Activated CD4-positive, alpha-beta memory T cell treated with anti-CD3 and anti-CD28 coated beads for 36 hours (primary cell): Measurements from ENCODE around the gene PLK5. TPM values are rescaled to one million over a fixed set of nuclear protein-coding genes. Genes with fewer than 3 reads are reported as not detected.

Experiments used
- CTCF ChIA-PET: fragments of 350-600 bp; sonication (Branson Sonifier 250); formaldehyde crosslinking; loops from one replicate; lab custom pipeline; 2021; ENCODE audit warnings: antibody characterized with exemption, inconsistent platforms; lab: Charles Lee
- POLR2A ChIA-PET: fragments of 350-600 bp; sonication (Branson Sonifier 250); formaldehyde crosslinking; loops from one replicate; lab custom pipeline; 2021; ENCODE audit warnings: antibody characterized with exemption; lab: Charles Lee
- DNase-seq: peaks from one replicate; pipeline ENCODE4 v3.0.0-alpha.2; 2020
- H3K27ac Mint-ChIP-seq: one replicate; pipeline ENCODE4 v1.8.0; 2021; ENCODE audit warnings: mixed read lengths
- H3K27me3 Mint-ChIP-seq: one replicate; pipeline ENCODE4 v1.8.0; 2021; ENCODE audit warnings: mixed read lengths
- H3K36me3 Mint-ChIP-seq: one replicate; pipeline ENCODE4 v1.8.0; 2021; ENCODE audit warnings: mixed read lengths
- H3K4me1 Mint-ChIP-seq: one replicate; pipeline ENCODE4 v1.8.0; 2021; ENCODE audit warnings: low read depth, mixed read lengths
- H3K4me3 Mint-ChIP-seq: one replicate; pipeline ENCODE4 v1.8.0; 2021; ENCODE audit warnings: mild to moderate bottlenecking, mixed read lengths
- H3K9me3 Mint-ChIP-seq: one replicate; pipeline ENCODE4 v1.8.0; 2021; ENCODE audit warnings: mixed read lengths
- intact Hi-C: fragments of 100-400 bp; cut with micrococcal nuclease; formaldehyde crosslinking; loops from one replicate; pipeline ENCODE4 v1.15.1; 2023
- total RNA-seq, 2 experiments: library from RNA; stranded (reverse); gene quantifications; one replicate each; pipeline ENCODE4 v1.2.3, GENCODE V29; 2021

Gene PLK5
- total RNA-seq, 2 experiments from 2014 or later, result not detected

DNA sequence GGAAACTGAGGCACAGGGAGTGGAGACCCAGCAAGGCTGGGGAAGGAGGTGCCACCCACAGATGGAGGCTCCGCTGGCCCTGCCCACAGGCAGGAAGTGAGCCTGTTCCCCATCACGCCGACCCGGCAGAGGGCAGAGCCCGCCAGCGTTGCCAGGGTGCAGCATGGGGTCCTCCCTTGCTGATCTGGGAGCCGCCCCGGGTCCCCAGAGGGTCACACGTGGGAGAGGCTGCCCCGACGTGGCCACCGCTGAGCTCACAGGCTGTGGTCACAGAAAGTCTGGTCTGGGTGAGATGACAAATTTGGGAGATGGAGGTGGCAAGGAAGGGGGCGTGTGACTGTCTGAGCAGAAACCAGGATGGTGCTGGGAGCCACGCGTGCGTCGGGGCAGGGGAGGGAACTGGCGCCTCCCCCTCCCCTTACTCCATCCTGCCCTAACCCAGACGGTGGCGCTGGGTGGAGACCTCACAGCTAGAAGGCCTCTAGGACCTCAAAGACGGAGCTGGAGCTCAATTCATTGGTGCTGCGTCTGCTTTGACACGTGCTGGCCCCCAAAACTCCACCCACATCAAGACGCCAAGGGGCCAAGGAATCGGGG is 36.5 kb downstream of the PLK5 start:
- no peak overlapping the region for H3K4me3 Mint-ChIP-seq
- DNase-seq, result no peak
- H3K27me3 Mint-ChIP-seq, result no peaks in the 10 kb centered on the region
- H3K4me1 Mint-ChIP-seq, result no peaks in the 10 kb centered on the region
- no peaks in the 10 kb centered on the region for H3K9me3 Mint-ChIP-seq
- no peaks in the 10 kb centered on the region for H3K36me3 Mint-ChIP-seq
- no peak overlapping the region for H3K27ac Mint-ChIP-seq
- intact Hi-C loops, result no loop called here
- CTCF ChIA-PET, result interaction anchor here (1.1 kb wide), 1 partner anchor 14 kb away, joined by 4 read pairs; no protein-coding TSS in a partner anchor
- POLR2A ChIA-PET, result no interaction called here

DNA sequence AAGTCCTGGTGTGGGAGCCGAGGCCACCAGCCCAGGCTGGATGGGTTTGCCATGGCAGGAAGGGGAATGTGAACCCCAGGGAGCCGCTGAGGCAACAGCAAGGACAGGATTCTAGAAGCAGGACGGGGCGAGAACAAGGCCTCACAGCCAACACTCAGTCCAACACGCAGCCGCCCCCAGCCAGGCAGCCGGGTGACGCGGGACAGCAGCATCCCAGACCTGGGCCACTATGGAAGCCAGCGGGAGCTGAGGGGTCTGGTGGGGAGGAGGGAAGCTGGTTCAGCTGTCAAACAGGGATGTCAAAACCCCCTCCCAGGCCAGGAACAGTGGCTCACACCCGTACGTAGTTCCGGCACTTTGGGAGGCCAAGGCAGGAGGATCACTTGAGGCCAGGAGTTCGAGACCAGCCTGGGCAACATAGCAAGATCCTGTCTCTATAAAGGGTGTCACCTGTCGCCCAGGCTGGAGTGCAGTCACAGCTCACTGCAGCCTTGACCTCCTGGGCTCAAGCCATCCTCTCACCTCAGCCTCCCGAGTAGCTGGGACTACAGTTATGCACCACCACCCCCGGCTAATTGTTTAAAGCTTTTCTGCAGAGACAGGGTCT is 37.5 kb downstream of the PLK5 start:
- Mint-ChIP-seq H3K4me1 (no peaks in the 10 kb centered on the region), H3K4me3 (no peak overlapping the region), H3K9me3 (no peaks in the 10 kb centered on the region), H3K36me3 (no peaks in the 10 kb centered on the region), H3K27ac (no peak overlapping the region), H3K27me3 (no peaks in the 10 kb centered on the region)
- DNase-seq, result no peak
- intact Hi-C loops, result no loop called here
- ChIA-PET POLR2A (no interaction called here), CTCF (interaction anchor here (1.7 kb wide), 1 partner anchor 15 kb away, joined by 6 read pairs; no protein-coding TSS in a partner anchor)

DNA sequence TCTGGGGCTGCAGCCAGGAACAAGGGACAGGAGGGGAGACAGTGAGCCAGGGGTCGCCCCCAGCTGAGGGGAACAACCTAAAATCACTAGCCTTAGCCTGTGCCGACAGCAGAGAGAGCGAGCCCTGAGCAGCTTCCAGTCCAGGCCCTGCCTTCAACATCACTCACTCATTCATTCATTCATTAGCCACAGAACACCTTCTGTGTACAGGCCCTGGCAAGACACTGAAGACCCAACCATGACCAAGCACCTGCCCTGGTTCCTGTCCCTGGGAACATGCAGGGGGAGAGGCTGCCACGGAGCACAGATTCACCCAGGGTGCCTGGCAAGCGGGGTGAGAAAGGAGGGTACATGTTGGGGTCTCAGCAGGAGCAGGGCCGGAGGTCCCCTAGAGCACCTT is 39.4 kb downstream of the PLK5 start:
- H3K4me1 Mint-ChIP-seq, result no peaks in the 10 kb centered on the region
- intact Hi-C loops, result no loop called here
- no peaks in the 10 kb centered on the region for H3K36me3 Mint-ChIP-seq
- ChIA-PET POLR2A (no interaction called here), CTCF (no interaction called here)
- no peaks in the 10 kb centered on the region for H3K9me3 Mint-ChIP-seq
- no peak overlapping the region for H3K27ac Mint-ChIP-seq
- H3K4me3 Mint-ChIP-seq, result no peak overlapping the region
- no peak for DNase-seq
- no peaks in the 10 kb centered on the region for H3K27me3 Mint-ChIP-seq

DNA sequence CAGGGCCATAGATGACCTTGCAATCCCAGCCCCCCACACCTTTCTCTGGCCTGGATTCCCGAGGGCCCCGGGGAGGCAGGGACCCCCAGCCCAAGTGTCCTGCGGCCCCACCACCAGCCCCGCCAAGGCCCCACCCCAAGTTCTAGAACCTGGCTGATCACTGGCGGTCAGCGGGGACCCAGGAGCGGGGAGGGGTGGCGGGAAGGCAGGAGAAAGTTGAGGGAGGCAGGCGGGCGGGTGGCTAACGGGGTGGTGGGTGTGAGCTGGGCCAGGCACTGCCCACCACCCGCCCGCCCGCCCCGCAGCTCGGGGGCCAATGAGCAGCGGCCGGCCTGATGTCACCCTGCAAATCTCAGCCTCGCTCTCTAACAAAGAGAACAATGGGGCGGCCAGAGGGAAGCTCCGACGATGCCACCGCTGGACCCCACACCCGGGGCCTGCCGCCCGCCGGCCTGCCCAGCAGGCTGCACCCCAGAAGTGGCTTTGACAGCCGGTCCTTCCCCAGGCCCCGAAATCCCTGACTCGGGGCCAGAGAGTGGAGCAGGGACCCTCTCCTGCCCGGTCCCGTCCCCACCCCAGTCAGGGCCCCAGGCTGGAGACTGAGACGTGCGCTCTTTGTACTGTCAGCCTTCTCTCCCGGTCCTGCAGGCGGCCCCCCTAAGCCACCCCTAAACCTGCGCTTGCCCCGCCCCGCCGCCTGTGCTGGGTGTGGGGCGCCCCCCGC is 42.7 kb downstream of the PLK5 start:
- Mint-ChIP-seq H3K36me3 (no peaks in the 10 kb centered on the region), H3K4me3 (no peak overlapping the region), H3K9me3 (no peaks in the 10 kb centered on the region), H3K4me1 (no peaks in the 10 kb centered on the region), H3K27me3 (peaks cover 7% of the 10 kb centered on the region), H3K27ac (no peak overlapping the region)
- no peak for DNase-seq
- ChIA-PET POLR2A (no interaction called here), CTCF (interaction anchor here (1.9 kb wide), 1 partner anchor 24 kb away, joined by 4 read pairs; no protein-coding TSS in a partner anchor)
- intact Hi-C loops, result no loop called here

DNA sequence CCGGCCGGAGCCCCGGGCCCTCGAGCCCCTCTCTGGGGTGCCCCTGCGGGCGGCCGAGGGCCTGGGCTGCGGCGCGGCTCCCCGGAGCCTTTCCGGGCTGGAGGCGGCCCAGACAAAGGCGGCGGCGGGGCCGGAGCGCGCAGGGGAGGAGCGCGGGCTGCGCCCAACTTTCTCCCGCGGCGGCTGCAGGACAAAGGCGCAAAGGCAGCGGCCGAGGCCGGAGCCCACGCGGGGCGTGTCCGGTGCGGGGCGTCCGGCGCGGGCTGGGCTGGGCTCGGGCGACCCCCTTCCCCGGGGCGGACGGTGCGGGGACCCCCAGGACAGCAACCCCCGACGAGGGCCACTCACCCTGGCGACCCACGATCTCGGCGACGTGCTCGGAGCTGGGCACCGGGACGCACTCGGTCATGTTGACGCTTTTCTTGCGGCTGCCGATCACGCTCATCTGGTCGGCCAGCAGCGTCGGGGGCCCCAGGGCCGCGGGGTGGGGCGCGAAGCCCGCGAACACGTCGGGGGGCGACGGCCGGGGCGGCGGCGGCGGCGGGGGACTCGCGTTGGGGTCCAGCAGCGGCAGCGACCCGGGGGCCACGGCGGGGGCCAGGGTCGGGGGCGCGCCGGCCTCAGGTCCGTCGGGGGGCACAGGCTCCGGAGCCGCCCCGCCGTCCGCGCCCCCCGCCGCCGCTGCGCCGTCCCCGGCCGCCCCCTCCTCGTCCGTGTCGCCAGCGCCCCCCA is 43.4 kb downstream of the PLK5 start:
- ChIA-PET CTCF (no interaction called here), POLR2A (no interaction called here)
- no peak for DNase-seq
- H3K4me3 Mint-ChIP-seq, result peak overlapping the region; percentile 43
- H3K9me3 Mint-ChIP-seq, result no peaks in the 10 kb centered on the region
- H3K4me1 Mint-ChIP-seq, result no peaks in the 10 kb centered on the region
- peaks cover 7% of the 10 kb centered on the region for H3K27me3 Mint-ChIP-seq
- H3K27ac Mint-ChIP-seq, result no peak overlapping the region
- no peaks in the 10 kb centered on the region for H3K36me3 Mint-ChIP-seq
- intact Hi-C loops, result no loop called here

DNA sequence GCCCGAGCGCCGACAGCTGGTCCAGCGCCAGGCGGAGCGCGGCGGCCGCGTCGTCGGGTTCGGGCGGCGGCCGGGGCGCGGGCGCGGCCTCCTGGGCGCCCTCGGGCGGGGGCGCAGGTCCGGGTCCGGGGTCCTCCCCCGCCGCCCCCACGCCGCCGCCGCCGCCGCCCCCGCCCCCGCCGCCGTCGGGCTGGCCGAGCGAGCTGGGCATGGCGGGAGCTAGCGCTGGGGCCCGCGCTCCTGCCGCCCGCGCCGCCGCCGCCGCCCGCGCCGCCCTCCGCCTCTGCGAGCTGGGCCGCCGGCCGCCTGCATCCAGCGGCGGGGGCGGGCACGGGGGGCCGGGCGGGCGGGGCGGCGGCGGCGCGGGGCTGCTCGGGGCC is 44.0 kb downstream of the PLK5 start:
- CTCF ChIA-PET, result no interaction called here
- H3K4me3 Mint-ChIP-seq, result no peak overlapping the region
- no peaks in the 10 kb centered on the region for H3K4me1 Mint-ChIP-seq
- H3K27ac Mint-ChIP-seq, result no peak overlapping the region
- POLR2A ChIA-PET, result no interaction called here
- intact Hi-C loops, result no loop called here
- peaks cover 7% of the 10 kb centered on the region for H3K27me3 Mint-ChIP-seq
- no peaks in the 10 kb centered on the region for H3K9me3 Mint-ChIP-seq
- no peak for DNase-seq
- H3K36me3 Mint-ChIP-seq, result no peaks in the 10 kb centered on the region

DNA sequence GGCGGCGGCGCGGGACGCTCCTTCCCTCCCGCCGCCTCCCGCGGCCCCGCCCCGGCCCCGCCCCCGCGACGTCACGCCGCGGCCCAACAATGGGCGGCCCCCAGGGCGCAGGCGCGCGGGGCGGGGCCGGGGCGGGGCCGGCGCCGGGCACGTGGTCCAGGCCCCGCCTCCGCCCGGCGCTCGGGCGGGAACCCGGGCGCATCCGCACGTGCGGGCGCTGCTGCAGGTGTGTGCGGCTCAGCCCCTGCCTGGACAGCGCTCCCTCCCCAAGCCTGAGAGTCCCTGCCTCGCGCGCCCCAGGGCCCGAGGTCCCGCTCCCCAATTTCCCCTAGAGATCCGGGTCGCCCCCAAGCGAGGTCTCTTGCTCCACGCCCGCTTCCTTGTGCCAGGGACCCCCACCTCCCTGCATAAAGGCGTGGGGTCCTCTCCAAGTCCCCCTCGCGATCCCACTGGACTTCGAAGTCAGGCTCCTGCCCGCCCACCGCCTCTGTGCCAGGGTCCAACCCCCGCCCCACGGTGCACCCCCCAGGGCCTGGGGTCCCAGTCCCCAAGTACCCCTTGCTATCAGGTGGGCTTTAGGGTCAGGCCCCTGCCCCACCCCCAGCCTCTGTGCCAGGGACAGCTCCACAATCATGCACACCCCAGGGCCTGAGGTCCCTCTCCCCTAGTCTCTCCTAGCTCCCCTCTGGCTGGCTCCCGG is 44.6 kb downstream of the PLK5 start, which contains the start of gene MEX3D:
MEX3D (minus strand) TSS at position 6 of the 700 bp plus-strand sequence. CDS start 267 bp downstream, outside the sequence.
- DNase-seq, result peak; percentile 82
- no peaks in the 10 kb centered on the region for H3K9me3 Mint-ChIP-seq
- intact Hi-C loops, result no loop called here
- no peak within 1 kb of the TSS for H3K27ac Mint-ChIP-seq
- H3K27me3 Mint-ChIP-seq, result peaks cover 7% of the 10 kb centered on the region
- no peaks in the 10 kb centered on the region for H3K36me3 Mint-ChIP-seq
- POLR2A ChIA-PET, result no interaction called here
- CTCF ChIA-PET, result interaction anchor here (0.7 kb wide), 1 partner anchor 285 kb away, joined by 3 read pairs; no protein-coding TSS in a partner anchor
- no peaks in the 10 kb centered on the region for H3K4me1 Mint-ChIP-seq
- H3K4me3 Mint-ChIP-seq, result peak within 1 kb of the TSS; percentile 43

DNA sequence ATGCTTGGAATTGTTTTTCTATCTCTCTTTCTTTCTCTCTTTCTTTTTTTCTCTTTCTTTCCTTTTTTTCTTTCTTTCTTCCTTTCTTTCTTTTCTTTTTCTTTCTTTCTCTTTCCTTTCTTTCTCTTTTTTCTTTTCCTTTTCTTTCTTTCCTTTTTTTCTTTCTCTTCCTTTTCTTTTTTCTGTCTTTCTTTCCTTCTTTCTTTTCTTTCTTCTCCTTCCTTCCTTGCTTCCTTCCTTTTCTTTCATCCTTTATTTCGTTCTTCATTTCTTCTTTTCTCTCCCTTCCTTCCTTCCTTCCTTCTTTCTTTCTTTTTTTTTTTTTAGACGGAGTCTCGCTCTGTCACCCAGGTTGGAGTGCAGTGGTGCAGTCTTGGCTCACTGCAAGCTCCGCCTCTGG is 46.1 kb downstream of the PLK5 start:
- Mint-ChIP-seq H3K36me3 (no peaks in the 10 kb centered on the region), H3K27ac (no peak overlapping the region), H3K27me3 (peaks cover 7% of the 10 kb centered on the region), H3K4me1 (no peaks in the 10 kb centered on the region), H3K4me3 (no peak overlapping the region), H3K9me3 (no peaks in the 10 kb centered on the region)
- CTCF ChIA-PET, result no interaction called here
- intact Hi-C loops, result no loop called here
- no peak for DNase-seq
- POLR2A ChIA-PET, result interaction anchor here (1.0 kb wide), 1 partner anchor 23 kb away, joined by 4 read pairs; the partner anchor contains the start of gene MBD3

DNA sequence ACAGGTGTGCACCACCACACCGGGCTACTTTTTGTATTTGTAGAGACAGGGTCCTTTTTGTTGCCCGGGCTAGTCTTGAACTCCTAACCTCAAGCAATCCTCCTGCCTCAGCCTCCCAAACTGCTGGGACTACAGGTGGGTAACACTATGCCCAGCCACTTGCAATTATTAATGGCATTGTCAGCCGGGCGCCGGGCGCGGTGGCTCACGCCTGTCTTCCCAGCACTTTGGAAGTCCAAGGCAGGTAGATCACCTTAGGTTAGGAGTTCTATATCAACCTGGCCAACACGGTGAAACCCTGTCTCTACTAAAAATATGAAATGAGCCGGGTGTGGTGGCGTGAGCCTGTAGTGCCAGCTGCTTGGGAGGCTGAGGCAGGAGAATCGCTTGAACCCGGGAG is 47.0 kb downstream of the PLK5 start:
- Mint-ChIP-seq H3K27ac (no peak overlapping the region), H3K36me3 (no peaks in the 10 kb centered on the region), H3K27me3 (peaks cover 7% of the 10 kb centered on the region), H3K4me1 (no peaks in the 10 kb centered on the region), H3K9me3 (no peaks in the 10 kb centered on the region), H3K4me3 (no peak overlapping the region)
- ChIA-PET CTCF (no interaction called here), POLR2A (interaction anchor here (1.0 kb wide), 1 partner anchor 22 kb away, joined by 4 read pairs; the partner anchor contains the start of gene MBD3)
- intact Hi-C loops, result no loop called here
- no peak for DNase-seq

DNA sequence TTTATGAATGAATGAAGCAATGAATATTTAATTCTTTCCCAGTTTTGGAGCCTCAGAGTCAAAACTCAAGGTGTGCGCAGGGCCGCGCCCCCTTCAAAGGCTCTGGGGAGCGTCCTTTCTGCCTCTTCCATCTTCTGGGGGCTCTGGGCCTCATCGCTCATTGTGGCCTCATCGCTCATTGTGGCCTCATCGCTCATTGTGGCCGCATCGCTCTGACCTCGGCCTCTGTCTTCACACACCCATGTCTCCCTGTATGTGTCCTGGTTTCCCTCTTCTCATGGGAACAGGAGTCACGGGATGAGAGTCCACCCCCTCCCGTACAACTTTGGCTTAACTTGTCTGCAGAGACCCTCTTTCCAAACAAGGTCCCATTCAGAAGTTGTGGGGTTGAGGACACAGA is 47.5 kb downstream of the PLK5 start:
- ChIA-PET CTCF (no interaction called here), POLR2A (no interaction called here)
- Mint-ChIP-seq H3K27ac (no peak overlapping the region), H3K4me3 (no peak overlapping the region), H3K9me3 (no peaks in the 10 kb centered on the region), H3K27me3 (peaks cover 7% of the 10 kb centered on the region), H3K36me3 (no peaks in the 10 kb centered on the region), H3K4me1 (no peaks in the 10 kb centered on the region)
- DNase-seq, result no peak
- intact Hi-C loops, result no loop called here

DNA sequence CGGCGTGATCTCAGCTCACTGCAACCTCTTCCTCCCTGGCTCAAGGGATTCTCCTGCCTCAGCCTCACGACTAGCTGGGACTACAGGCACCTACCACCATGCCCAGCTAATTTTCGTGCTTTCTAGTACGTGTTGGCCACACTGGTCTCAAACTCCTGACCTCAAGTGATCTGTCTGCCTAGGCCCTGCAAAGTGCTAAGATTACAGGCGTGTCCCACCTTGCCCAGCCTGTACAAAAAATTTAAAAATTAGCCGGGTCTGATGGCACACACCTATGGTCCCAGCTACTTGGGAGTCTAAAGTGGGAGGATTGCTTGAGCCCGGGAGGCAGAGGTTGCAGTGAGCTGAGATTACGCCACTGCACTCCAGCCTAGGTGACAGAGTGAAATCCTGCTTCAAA is 48.9 kb downstream of the PLK5 start:
- H3K36me3 Mint-ChIP-seq, result no peaks in the 10 kb centered on the region
- CTCF ChIA-PET, result interaction anchor here (1.1 kb wide), 1 partner anchor 210 kb away, joined by 3 read pairs; no protein-coding TSS in a partner anchor

More for the DNA sequence above, 48.9 kb downstream of the PLK5 start:
- Mint-ChIP-seq H3K9me3 (no peaks in the 10 kb centered on the region), H3K4me3 (no peak overlapping the region), H3K27me3 (peaks cover 7% of the 10 kb centered on the region), H3K4me1 (no peaks in the 10 kb centered on the region), H3K27ac (no peak overlapping the region)
- POLR2A ChIA-PET, result no interaction called here
- intact Hi-C loops, result no loop called here
- no peak for DNase-seq
